T-helper 1 cell treated with Interleukin-12 subunit alpha and Interleukin-12 subunit beta and Interleukin-4 antibody, amounts not matched to agents 30 μg/mL and 1 μg/mL, for 36 hours (primary cell): ENCODE data around the gene ISYNA1.

Source experiments
- H3K27ac Mint-ChIP-seq: one replicate; pipeline ENCODE4 v1.8.0; 2021; ENCODE audit warnings: mild to moderate bottlenecking, mixed read lengths
- H3K27me3 Mint-ChIP-seq: one replicate; pipeline ENCODE4 v1.8.0; 2021; ENCODE audit warnings: low read depth, mixed read lengths
- H3K36me3 Mint-ChIP-seq: one replicate; pipeline ENCODE4 v1.8.0; 2021; ENCODE audit warnings: low read depth, mixed read lengths
- H3K4me1 Mint-ChIP-seq: one replicate; pipeline ENCODE4 v1.8.0; 2021; ENCODE audit warnings: low read depth, mixed read lengths
- H3K4me3 Mint-ChIP-seq: one replicate; pipeline ENCODE4 v1.8.0; 2021; ENCODE audit warnings: mild to moderate bottlenecking, moderate library complexity, mixed read lengths
- H3K9me3 Mint-ChIP-seq: one replicate; pipeline ENCODE4 v1.8.0; 2021; ENCODE audit warnings: mixed read lengths

Gene ISYNA1

DNA sequence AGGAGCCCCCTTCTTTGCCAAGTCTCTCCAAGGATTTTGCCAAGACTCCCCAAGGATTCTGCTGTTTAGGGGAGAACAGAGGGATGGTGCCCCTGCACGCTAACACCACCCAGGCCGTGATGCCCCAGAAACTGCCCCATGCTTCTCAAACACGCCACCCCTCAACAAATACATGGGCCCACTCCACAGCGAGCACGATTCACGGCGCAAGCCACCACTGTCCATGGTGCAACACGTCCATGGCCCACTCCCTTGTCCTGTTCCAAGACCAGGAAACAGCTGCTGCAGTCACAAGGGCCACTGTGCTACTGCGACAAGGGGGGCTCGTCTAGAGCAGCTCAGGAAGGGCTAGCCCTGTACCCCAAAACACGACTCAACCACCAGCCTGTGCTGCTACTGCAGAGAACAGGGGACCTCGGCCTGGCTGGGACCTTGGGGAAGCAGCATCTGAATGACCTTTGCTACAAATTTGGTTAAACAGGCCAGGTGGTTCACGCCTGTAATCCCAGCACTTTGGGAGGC is 36.5 kb upstream of the ISYNA1 start:
- H3K36me3 Mint-ChIP-seq: peaks cover 6% of the 10 kb centered on the region
- H3K4me1 Mint-ChIP-seq: peaks cover 32% of the 10 kb centered on the region
- no peaks in the 10 kb centered on the region for H3K9me3 Mint-ChIP-seq
- no peak overlapping the region for H3K27ac Mint-ChIP-seq
- H3K27me3 Mint-ChIP-seq: no peaks in the 10 kb centered on the region
- no peak overlapping the region for H3K4me3 Mint-ChIP-seq

DNA sequence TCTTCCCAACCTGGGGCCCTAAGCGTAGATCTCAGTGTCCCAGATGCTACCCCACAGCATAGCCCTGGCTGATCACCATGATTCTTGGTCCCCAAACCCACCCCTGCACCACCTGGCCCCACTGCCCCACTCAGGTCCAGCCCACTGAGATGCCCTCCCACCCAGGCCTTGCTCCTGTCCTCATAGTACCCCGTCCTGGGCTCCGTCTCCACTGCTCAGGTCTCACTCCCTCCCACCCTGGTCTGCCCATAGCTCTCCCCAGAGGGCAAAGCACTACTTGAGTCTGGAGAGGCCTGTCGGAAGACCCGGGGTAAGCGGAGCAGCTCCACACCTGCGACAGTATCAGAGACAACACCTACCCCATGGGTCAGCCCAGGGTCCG is 35.8 kb upstream of the ISYNA1 start:
- no peaks in the 10 kb centered on the region for H3K27me3 Mint-ChIP-seq
- no peak overlapping the region for H3K4me3 Mint-ChIP-seq
- no peaks in the 10 kb centered on the region for H3K9me3 Mint-ChIP-seq
- peaks cover 4% of the 10 kb centered on the region for H3K36me3 Mint-ChIP-seq
- peaks cover 25% of the 10 kb centered on the region for H3K4me1 Mint-ChIP-seq
- H3K27ac Mint-ChIP-seq: no peak overlapping the region

DNA sequence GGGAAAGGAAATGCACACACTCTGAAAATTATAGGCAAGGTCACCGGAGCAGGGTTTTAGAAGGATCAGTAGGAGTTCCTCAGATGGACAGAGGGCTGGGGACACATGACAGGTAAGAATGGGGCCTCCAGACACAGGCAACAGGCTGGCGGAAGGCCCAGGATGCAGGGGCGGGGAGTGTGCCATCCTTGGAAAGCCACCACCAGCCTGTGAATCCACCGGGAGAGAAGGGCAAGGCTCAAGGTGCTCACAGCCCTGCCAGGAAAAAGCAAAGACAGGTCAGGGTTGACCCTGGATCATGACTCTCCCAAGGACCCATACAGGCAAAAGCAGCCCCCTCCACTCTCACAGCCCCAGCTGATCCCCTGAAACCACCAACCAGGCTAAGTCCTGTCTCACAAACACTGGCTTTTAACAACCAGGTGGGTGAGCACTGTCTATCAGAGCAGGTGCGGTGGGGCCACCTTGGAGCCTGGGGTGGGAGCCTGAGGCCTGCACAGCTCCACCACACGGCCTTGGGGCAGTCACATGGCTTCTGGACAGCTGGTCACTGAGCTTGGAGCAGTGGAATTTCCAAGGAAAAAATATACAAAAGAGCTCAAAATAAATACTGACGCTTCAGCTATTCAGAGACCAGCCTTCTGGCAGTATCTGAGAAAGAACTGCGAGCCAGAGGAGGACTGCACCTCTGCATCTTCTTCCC is 35.2 kb upstream of the ISYNA1 start:
- Mint-ChIP-seq H3K4me1 (peaks cover 24% of the 10 kb centered on the region), H3K27ac (no peak overlapping the region), H3K36me3 (peaks cover 4% of the 10 kb centered on the region), H3K4me3 (no peak overlapping the region), H3K9me3 (no peaks in the 10 kb centered on the region), H3K27me3 (no peaks in the 10 kb centered on the region)

DNA sequence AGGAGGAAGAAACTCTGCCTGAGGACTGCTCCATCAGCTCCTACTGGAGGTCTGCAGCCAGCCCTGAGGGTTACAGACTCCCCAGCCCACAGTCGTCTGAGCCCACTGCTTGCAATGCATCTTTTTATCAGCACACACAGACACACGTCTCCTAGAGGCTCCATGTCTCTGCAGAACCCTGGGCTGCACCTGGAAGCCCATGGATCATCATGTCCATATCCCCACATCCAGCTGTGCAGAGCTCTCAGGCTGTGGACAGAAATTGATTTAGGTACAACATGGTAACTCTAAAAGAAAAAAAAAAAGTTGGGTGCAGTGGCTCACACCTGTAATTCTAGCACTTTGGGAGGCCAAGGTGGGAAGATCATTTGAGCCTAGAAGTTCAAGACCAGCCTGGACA is 32.9 kb upstream of the ISYNA1 start:
- Mint-ChIP-seq H3K27me3 (no peaks in the 10 kb centered on the region), H3K4me3 (no peak overlapping the region), H3K27ac (no peak overlapping the region), H3K4me1 (peaks cover 17% of the 10 kb centered on the region), H3K36me3 (no peaks in the 10 kb centered on the region), H3K9me3 (no peaks in the 10 kb centered on the region)

DNA sequence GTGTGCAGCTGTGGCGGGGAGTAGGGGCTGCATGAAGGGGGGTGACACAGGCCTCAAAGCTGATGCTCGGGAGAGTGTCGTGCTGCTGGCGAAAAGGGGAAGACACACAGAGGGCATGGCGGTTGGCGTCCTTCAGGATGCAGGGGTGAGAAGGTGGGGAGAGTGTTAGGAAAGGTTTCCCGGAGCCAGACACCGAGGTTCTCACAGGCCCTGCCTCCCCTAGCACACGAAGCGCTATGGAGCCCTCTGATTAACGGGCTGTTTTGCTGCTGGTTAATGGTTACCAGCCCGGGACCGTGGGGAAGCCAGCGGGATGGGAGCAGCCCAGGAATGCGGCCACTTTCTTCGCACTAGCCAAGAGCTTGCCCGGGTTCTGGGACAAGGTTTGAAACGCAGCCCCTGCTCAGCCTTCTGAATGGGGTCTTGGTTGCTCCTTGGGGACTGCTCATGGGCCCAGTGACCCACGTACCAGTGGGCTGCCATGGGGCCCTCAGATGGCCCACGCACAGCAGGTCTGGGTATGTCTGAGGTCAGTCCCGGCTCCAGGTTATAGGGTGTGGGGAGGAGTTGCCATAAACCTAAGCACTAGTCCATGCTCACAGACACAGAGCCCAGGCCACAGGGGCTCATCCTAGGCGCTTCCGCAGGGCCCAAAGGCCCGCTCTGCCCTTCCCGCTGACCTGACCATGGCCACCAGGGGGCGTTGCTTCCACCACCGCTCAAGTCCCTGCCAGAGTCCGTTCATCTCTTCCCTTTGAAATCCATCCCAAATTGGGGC is 31.3 kb upstream of the ISYNA1 start:
- no peak overlapping the region for H3K4me3 Mint-ChIP-seq
- H3K27me3 Mint-ChIP-seq: no peaks in the 10 kb centered on the region
- peaks cover 14% of the 10 kb centered on the region for H3K4me1 Mint-ChIP-seq
- H3K36me3 Mint-ChIP-seq: peaks cover 10% of the 10 kb centered on the region
- peak overlapping the region; percentile 41 for H3K27ac Mint-ChIP-seq
- no peaks in the 10 kb centered on the region for H3K9me3 Mint-ChIP-seq

DNA sequence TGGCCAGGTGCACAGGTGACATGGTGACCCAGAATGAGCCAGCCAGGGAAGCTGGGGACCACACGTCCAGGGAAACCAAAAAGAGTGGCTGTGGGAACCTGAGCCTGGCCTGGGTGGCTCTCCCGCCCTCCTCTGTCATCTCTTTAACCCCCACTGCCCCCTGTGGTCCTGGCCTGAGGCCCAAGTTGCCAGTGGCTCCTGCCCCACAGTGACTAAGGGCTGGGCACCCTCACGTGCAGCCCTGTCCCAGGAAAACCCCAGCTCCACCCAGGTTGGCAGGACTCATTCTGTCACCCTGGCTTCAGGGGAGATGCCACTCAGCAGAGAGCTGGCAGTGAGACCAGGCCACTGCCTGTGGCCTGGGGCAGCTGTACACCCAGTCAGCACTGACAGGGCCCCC is 30.6 kb upstream of the ISYNA1 start:
- Mint-ChIP-seq H3K27ac (no peak overlapping the region), H3K27me3 (no peaks in the 10 kb centered on the region), H3K9me3 (no peaks in the 10 kb centered on the region), H3K4me3 (no peak overlapping the region), H3K4me1 (peaks cover 14% of the 10 kb centered on the region), H3K36me3 (peaks cover 10% of the 10 kb centered on the region)

DNA sequence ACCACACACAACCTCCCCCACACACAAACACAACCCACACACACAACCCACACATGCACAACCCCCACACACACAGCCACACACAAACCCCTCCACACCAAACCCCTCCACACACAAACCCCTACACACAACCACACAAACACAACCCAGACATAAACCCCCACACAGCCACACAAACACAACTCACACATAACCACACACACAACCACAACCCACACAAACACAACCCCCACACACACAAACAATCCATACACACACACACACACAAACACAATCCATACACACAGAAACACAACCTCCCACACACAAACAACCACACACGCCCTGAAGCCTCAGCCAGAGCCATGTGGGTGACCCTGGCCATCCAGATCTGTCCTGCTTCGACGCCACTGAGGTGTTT is 30.0 kb upstream of the ISYNA1 start:
- no peaks in the 10 kb centered on the region for H3K9me3 Mint-ChIP-seq
- no peak overlapping the region for H3K27ac Mint-ChIP-seq
- H3K4me3 Mint-ChIP-seq: no peak overlapping the region
- H3K27me3 Mint-ChIP-seq: no peaks in the 10 kb centered on the region
- peaks cover 14% of the 10 kb centered on the region for H3K4me1 Mint-ChIP-seq
- peaks cover 11% of the 10 kb centered on the region for H3K36me3 Mint-ChIP-seq

DNA sequence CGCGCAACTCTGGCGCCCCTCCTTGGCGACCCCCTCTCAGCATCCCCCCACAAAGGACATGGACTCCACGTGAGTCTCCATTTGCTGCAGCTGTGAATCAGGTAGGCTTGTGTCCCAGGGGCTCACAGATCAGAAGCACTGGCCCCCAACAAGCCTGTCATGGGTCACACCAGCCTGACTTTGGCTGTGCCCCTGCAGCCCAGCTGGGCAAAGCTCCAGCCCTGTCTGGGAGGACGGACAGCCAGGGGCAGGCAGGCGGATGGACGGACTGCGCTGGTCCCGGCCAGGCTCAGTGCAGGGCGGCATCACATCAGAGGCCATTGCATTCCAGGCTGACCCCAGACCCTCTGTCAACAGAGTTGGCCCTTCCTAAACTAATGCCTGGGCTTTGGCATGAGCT is 28.4 kb upstream of the ISYNA1 start:
- Mint-ChIP-seq H3K9me3 (no peaks in the 10 kb centered on the region), H3K27ac (no peak overlapping the region), H3K36me3 (peaks cover 19% of the 10 kb centered on the region), H3K4me3 (no peak overlapping the region), H3K4me1 (peaks cover 17% of the 10 kb centered on the region), H3K27me3 (no peaks in the 10 kb centered on the region)

DNA sequence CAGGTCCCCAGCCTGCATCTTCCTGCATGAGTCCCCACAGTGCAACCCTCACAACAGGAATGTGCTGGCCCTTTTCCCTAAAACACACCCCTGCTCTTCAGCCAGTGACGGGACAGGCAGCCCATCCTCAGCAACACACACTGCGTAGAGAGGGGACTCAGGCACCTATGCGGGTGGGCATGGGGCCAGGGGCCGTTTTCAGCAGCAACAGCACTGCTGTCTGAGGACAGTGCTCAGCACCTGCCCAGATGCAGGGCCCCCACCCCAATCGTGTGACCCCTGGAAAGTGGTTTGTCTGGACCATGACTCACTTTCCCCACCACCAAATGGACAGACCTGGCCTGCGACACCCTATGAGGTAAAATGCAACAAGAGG is 28.0 kb upstream of the ISYNA1 start:
- Mint-ChIP-seq H3K27me3 (no peaks in the 10 kb centered on the region), H3K9me3 (no peaks in the 10 kb centered on the region), H3K4me1 (peaks cover 17% of the 10 kb centered on the region), H3K36me3 (peaks cover 20% of the 10 kb centered on the region), H3K4me3 (no peak overlapping the region), H3K27ac (no peak overlapping the region)

DNA sequence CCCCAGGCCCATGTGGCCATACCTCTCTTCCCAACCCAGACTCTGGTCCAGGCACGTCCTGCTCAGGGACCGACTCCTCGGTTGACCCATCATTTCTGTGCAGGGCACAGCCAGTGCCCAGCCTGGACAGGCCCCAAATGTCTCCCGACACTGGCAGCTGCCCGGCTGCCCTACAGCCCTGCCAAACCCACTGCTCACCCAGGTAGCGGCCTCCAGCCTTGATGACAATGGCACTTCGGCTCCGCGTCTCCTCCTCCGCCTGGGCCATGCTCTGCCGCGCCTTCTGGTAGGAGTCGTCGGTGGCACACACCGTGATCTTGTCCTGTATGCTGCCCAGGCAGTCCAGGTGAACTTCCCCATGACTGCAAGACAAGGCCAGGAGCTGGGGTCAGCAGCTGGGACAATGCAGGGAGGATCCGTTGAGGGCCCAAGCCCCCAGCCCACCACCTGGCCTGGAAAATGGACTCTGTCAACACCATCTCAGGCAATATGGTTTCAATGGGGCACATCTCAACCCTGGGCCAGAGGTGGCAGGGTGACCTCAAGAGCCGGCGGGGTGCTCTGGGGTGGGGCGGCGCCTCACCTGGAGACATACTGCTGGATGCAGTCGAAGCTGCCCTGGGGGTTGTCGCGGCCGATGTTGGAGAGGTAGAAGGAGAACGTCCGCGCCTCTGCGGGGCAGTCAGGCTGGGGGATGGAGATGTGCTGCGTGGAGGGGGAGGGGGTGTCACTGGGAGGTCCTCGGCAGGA is 27.5 kb upstream of the ISYNA1 start:
- Mint-ChIP-seq H3K27me3 (no peaks in the 10 kb centered on the region), H3K4me3 (no peak overlapping the region), H3K4me1 (peaks cover 17% of the 10 kb centered on the region), H3K27ac (no peak overlapping the region), H3K36me3 (peaks cover 21% of the 10 kb centered on the region), H3K9me3 (no peaks in the 10 kb centered on the region)

DNA sequence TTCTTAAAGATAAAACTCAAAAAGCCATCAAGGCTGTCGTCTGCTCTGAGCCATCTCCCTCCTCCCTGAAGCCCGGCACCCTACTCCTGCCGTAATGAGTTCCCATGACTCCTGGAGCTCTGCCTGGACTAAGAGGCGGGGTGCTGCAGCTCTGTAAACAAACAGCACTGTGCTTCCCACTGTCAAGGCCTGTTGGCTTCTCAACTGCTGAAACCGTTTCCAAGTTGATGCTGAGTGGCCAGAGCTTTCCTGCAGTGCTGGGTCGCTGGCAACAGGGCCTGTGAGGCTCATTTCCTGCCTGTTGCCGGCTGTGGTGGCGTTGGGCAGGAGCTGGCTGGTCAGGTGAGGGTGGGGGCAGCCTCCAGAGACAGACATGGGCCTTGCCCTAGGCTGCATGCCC is 26.7 kb upstream of the ISYNA1 start:
- Mint-ChIP-seq H3K27me3 (no peaks in the 10 kb centered on the region), H3K4me3 (no peak overlapping the region), H3K4me1 (peaks cover 13% of the 10 kb centered on the region), H3K9me3 (no peaks in the 10 kb centered on the region), H3K36me3 (peaks cover 21% of the 10 kb centered on the region), H3K27ac (no peak overlapping the region)

DNA sequence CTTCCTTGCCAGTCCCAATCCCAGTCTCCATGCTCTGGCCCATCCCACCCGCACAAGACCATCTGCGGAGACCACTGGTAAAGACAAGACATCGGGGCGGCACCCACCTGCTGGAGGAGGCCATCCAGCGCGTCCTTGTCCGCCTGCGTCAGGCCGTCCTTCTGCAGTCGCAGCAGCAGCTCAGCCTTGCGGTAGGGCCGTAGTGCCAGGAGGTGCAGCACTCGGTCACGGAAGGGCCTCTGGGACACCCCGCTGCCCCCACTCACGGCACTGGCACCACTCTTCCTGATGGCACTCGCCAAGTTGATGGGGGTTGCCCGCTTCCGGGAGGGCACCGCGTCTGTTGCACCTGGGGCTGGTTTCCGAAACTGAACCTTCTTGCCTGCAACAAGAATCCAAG is 23.5 kb upstream of the ISYNA1 start:
- Mint-ChIP-seq H3K9me3 (no peaks in the 10 kb centered on the region), H3K27me3 (no peaks in the 10 kb centered on the region), H3K36me3 (peaks cover 22% of the 10 kb centered on the region), H3K4me1 (peaks cover 8% of the 10 kb centered on the region), H3K4me3 (no peak overlapping the region), H3K27ac (no peak overlapping the region)

DNA sequence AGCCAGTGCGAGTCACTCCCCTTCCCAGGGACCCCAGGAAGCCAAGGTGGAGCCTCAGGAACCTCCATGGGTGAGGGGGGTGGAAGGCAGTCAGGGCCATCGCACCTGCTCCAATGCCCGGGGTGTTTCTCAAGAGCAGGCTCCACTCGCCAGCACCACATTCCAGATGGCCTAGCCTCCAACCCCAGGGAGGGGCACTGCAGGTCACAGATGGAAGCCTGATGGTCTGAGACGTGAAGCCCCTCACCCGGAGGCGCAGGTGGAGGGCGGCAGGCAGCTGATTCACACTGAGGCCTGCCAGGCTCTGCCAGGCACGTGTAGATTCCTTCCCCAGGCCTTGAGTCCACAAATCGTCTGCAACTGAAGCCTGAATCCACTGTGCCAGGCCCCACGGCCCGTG is 23.0 kb upstream of the ISYNA1 start:
- Mint-ChIP-seq H3K27me3 (no peaks in the 10 kb centered on the region), H3K9me3 (no peaks in the 10 kb centered on the region), H3K36me3 (peaks cover 25% of the 10 kb centered on the region), H3K27ac (no peak overlapping the region), H3K4me1 (peaks cover 8% of the 10 kb centered on the region), H3K4me3 (no peak overlapping the region)

DNA sequence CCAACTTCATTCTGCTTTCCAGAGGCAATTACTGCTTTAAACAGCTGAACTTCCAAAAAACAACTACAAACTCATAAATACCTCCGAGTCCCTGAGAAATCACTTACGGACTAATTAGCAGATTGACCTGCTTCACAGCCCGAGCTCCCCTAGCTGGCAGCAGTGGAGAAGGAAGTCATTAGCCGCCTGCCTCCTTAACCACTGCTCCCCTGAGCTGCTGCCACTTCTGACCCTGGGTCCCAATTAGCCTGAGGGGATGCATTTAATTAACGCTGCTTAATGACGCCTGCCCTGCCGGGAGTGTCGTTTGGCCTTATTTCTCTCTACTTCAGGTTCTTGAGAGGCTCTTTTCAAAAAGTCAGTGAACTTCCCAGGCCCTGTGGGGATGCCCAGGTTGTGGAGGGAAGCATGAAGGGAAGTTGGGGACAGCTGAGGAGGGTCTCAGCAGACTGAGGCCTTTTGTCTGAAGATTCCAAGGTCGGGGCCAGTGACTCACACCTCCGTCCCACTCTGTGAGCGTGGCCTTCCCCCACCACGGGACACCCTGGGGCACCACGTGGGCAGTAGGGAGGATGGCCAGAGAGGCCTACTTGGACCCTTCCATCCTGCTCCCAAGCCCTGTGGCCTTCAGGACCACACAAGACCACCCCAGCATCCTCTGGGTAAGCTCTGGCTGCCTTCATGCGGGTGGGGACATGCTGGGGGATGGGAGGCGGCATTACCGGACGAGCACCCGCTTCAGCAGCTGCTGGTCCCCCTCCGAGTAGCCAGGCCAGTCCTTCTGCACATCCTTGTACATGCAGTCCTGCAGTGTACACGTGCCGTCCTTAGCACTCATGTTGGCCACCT is 19.8 kb upstream of the ISYNA1 start:
- H3K27ac Mint-ChIP-seq: no peak overlapping the region
- H3K27me3 Mint-ChIP-seq: no peaks in the 10 kb centered on the region
- no peak overlapping the region for H3K4me3 Mint-ChIP-seq
- H3K36me3 Mint-ChIP-seq: peaks cover 16% of the 10 kb centered on the region
- H3K9me3 Mint-ChIP-seq: no peaks in the 10 kb centered on the region
- H3K4me1 Mint-ChIP-seq: peaks cover 5% of the 10 kb centered on the region
